ENCODE results near the gene RNF212. TPM values are rescaled to one million over a fixed set of nuclear protein-coding genes. Genes with fewer than 3 reads are reported as not detected.

RNF212 gene
- total RNA-seq, 1 experiment from 2014 or later = not detected

DNA sequence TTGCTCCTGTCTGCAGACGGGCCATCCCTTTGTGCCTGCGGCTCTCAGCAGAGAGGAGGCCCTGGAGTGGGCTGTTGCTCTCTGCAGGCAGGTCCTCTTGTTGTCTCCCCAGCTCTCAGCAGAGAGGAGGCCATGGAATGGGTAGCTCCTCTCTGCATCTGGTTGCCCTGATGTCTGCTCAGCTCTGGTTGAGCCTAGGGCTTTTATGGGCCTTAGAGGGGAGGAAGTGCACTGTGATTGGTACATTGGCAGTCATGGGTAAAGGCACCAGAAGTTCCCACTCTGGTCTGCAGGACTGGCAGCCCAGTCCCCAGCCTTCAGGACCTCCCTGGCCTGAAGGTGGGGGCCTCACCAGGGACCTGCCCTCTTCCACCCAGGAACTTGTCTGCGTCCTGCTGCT lies 37.5 kb upstream of the RNF212 start:
- no peak for DNase-seq
- H3K27me3 ChIP-seq (replicated peaks; ENCODE audit: control insufficient read depth, insufficient read depth, low read length) = no peaks in the 10 kb centered on the region; the same call in 1 of the 2 replicates
- Mint-ChIP-seq H3K9me3 (ENCODE audit: unreplicated experiment) (peaks cover 11% of the 10 kb centered on the region), H3K4me3 (ENCODE audit: unreplicated experiment) (no peak overlapping the region), H3K27ac (ENCODE audit: unreplicated experiment) (no peak overlapping the region), H3K4me1 (ENCODE audit: low read depth, unreplicated experiment) (no peaks in the 10 kb centered on the region), H3K27me3 (ENCODE audit: insufficient read depth, unreplicated experiment) (peaks cover 36% of the 10 kb centered on the region), H3K36me3 (ENCODE audit: insufficient read depth, unreplicated experiment) (no peaks in the 10 kb centered on the region)
- no TSS peak for BruUV-seq (replicated peaks)
- intact Hi-C loops (cut with micrococcal nuclease; ENCODE audit: unreplicated experiment) = no loop called here
- no peak overlapping the region for H3K4me3 ChIP-seq (ENCODE audit: low read depth, low read length)
- POLR2A ChIA-PET = no interaction called here
- H3K36me3 ChIP-seq (ENCODE audit: control insufficient read depth, insufficient read depth, low read length) = no peaks in the 10 kb centered on the region
- TF ChIP-seq, protein P1, sequence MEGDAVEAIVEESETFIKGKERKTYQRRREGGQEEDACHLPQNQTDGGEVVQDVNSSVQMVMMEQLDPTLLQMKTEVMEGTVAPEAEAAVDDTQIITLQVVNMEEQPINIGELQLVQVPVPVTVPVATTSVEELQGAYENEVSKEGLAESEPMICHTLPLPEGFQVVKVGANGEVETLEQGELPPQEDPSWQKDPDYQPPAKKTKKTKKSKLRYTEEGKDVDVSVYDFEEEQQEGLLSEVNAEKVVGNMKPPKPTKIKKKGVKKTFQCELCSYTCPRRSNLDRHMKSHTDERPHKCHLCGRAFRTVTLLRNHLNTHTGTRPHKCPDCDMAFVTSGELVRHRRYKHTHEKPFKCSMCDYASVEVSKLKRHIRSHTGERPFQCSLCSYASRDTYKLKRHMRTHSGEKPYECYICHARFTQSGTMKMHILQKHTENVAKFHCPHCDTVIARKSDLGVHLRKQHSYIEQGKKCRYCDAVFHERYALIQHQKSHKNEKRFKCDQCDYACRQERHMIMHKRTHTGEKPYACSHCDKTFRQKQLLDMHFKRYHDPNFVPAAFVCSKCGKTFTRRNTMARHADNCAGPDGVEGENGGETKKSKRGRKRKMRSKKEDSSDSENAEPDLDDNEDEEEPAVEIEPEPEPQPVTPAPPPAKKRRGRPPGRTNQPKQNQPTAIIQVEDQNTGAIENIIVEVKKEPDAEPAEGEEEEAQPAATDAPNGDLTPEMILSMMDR (IDR thresholded peaks at IDR 0.05; ENCODE audit: insufficient read depth in 1 of 2, low read depth in 1 of 2, low read length in 1 of 2, severe bottlenecking in 1 of 2, unreplicated experiment in 1 of 2) = no peak
- CTCF ChIA-PET = no interaction called here
- H3K9me3 ChIP-seq = no peaks in the 10 kb centered on the region
- H3K4me1 ChIP-seq = no peaks in the 10 kb centered on the region

GRCh38 chr4:1139860-1140259 lies 26.5 kb upstream of the RNF212 start:
- Mint-ChIP-seq H3K9me3 (ENCODE audit: unreplicated experiment) (peaks cover 7% of the 10 kb centered on the region), H3K27ac (ENCODE audit: unreplicated experiment) (no peak overlapping the region), H3K4me1 (ENCODE audit: low read depth, unreplicated experiment) (no peaks in the 10 kb centered on the region), H3K36me3 (ENCODE audit: insufficient read depth, unreplicated experiment) (no peaks in the 10 kb centered on the region), H3K27me3 (ENCODE audit: insufficient read depth, unreplicated experiment) (peaks cover 28% of the 10 kb centered on the region), H3K4me3 (ENCODE audit: unreplicated experiment) (no peak overlapping the region)
- POLR2A ChIA-PET = no interaction called here
- TF ChIP-seq, protein P1 (IDR thresholded peaks at IDR 0.05; ENCODE audit: insufficient read depth in 1 of 2, low read depth in 1 of 2, low read length in 1 of 2, severe bottlenecking in 1 of 2, unreplicated experiment in 1 of 2) = no peak
- no peak for DNase-seq
- Histone ChIP-seq H3K4me3 (ENCODE audit: low read depth, low read length) (no peak overlapping the region), H3K4me1 (no peaks in the 10 kb centered on the region), H3K36me3 (ENCODE audit: control insufficient read depth, insufficient read depth, low read length) (no peaks in the 10 kb centered on the region), H3K27me3 (replicated peaks; ENCODE audit: control insufficient read depth, insufficient read depth, low read length) (no peaks in the 10 kb centered on the region), H3K9me3 (no peaks in the 10 kb centered on the region)
- CTCF ChIA-PET = no interaction called here
- BruUV-seq (replicated peaks) = no TSS peak
- intact Hi-C loops (cut with micrococcal nuclease; ENCODE audit: unreplicated experiment) = no loop called here

GRCh38 chr4:1137850-1138249 lies 24.5 kb upstream of the RNF212 start:
- intact Hi-C loops (cut with micrococcal nuclease; ENCODE audit: unreplicated experiment) = no loop called here
- TF ChIP-seq, protein P1 (IDR thresholded peaks at IDR 0.05; ENCODE audit: insufficient read depth in 1 of 2, low read depth in 1 of 2, low read length in 1 of 2, severe bottlenecking in 1 of 2, unreplicated experiment in 1 of 2) = no peak
- no peak overlapping the region for H3K4me3 Mint-ChIP-seq (ENCODE audit: unreplicated experiment)
- no peaks in the 10 kb centered on the region for H3K9me3 ChIP-seq
- POLR2A ChIA-PET = no interaction called here
- H3K27me3 ChIP-seq (replicated peaks; ENCODE audit: control insufficient read depth, insufficient read depth, low read length) = no peaks in the 10 kb centered on the region
- no TSS peak for BruUV-seq (replicated peaks)
- no peaks in the 10 kb centered on the region for H3K36me3 ChIP-seq (ENCODE audit: control insufficient read depth, insufficient read depth, low read length)
- no peaks in the 10 kb centered on the region for H3K36me3 Mint-ChIP-seq (ENCODE audit: insufficient read depth, unreplicated experiment)
- H3K27me3 Mint-ChIP-seq (ENCODE audit: insufficient read depth, unreplicated experiment) = peaks cover 26% of the 10 kb centered on the region
- H3K4me1 Mint-ChIP-seq (ENCODE audit: low read depth, unreplicated experiment) = no peaks in the 10 kb centered on the region
- DNase-seq = no peak
- no peaks in the 10 kb centered on the region for H3K4me1 ChIP-seq
- CTCF ChIA-PET = no interaction called here
- no peaks in the 10 kb centered on the region for H3K9me3 Mint-ChIP-seq (ENCODE audit: unreplicated experiment)
- no peak overlapping the region for H3K4me3 ChIP-seq (ENCODE audit: low read depth, low read length)
- H3K27ac Mint-ChIP-seq (ENCODE audit: unreplicated experiment) = no peak overlapping the region
